Adrenal gland (tissue), 12 donors: ENCODE results near the gene ATP23. TPM values are rescaled to one million over a fixed set of nuclear protein-coding genes. Genes with fewer than 3 reads are reported as not detected.

Experiments
- DNase-seq, 7 donors: peaks; one replicate each; pipeline ENCODE4 v3.0.0-alpha.2; 2019 to 2020
- H3K27ac ChIP-seq, 5 donors: fragments of 200-600 bp; sonication (generic) in 4 of 5; 1 replicate in 3 of 5; 2 replicates in 2 of 5; pipeline versions ENCODE4 v1.5.1 to v1.8.0; 2016 to 2020; ENCODE audit warnings: mild to moderate bottlenecking in 1 of 5
- H3K27me3 ChIP-seq: fragments of 200-600 bp; 2 replicates; pipeline ENCODE4 v1.8.0; 2021
- H3K36me3 ChIP-seq, 2 donors: fragments of 200-600 bp; replicated peaks in 1 of 2; 1 replicate in 1 of 2; 2 replicates in 1 of 2; pipeline versions ENCODE4 v1.5.1 to v1.8.0; 2018 to 2022
- H3K4me1 ChIP-seq, 2 donors: fragments of 200-600 bp; replicated peaks in 1 of 2; 1 replicate in 1 of 2; 2 replicates in 1 of 2; pipeline versions ENCODE4 v1.5.1 to v1.8.0; 2018 to 2021
- H3K4me3 ChIP-seq, 4 donors: fragments of 200-600 bp; sonication (generic) in 3 of 4; one replicate each; pipeline ENCODE4 v1.5.1; 2016 to 2018
- H3K9me3 ChIP-seq, 3 donors: fragments of 200-600 bp; sonication (generic) in 1 of 3; replicated peaks in 1 of 3; 1 replicate in 2 of 3; 2 replicates in 1 of 3; pipeline versions ENCODE4 v1.5.1 to v1.8.0; 2016 to 2021
- POLR2A ChIP-seq, 2 donors: fragments of 450-650 bp; IDR thresholded peaks; one replicate each; pipeline ENCODE4 v1.6.1; 2017; ENCODE audit warnings: antibody characterized with exemption in 2 of 2, mild to moderate bottlenecking in 2 of 2, moderate library complexity in 1 of 2
- WGBS, 4 donors: extraction: QIAGEN DNeasy Blood & Tissue Kit in 2 of 4; methylation state at CpG; one replicate each; pipeline versions ENCODE4 v1.1.5 to v1.1.7; 2013 to 2017; 5-methylcytosine and 5-hydroxymethylcytosine counted together
- intact Hi-C, 2 donors: fragments of 100-400 bp; cut with DNase I; formaldehyde crosslinking; loops; one replicate each; pipeline versions ENCODE4 v1.14.1 to v1.15.0; 2022 to 2023
- polyA plus RNA-seq, 3 donors: library from polyadenylated mRNA; stranded (reverse); fragments of 200-250 nt in 2 of 3; fragments of 350-450 nt in 1 of 3; fragmentation: Illumina TruSeq in 1 of 3; extraction: RNeasy Lipid Tissue Mini Kit (QIAGEN cat#74804) in 1 of 3; gene quantifications; one replicate each; pipeline ENCODE4 v1.2.3, GENCODE V29; 2013 to 2014
- total RNA-seq, 9 donors: library from RNA; depleted of rRNA in 4 of 9; stranded (reverse); fragments of >200 nt in 4 of 9; fragments of 120-200 nt in 1 of 9; fragmentation: NEBNext Ultra II Directional in 1 of 9; extraction: Animal tissue kit (Norgen Biotek cat#: 25700) in 1 of 9; gene quantifications; one replicate each; pipeline versions ENCODE4 v1.1.0 to v1.2.4, GENCODE V29; 2013 to 2023
- TF ChIP-seq, protein P1 (sequence below), 6 experiments: fragments of 450-650 bp in 4 of 6; fragments of 200-600 bp in 2 of 6; sonication (generic) in 1 of 6; IDR thresholded peaks; 1 replicate in 5 of 6; 2 replicates in 1 of 6; pipeline versions ENCODE4 v1.5.1 to v1.8.0; 2016 to 2021; ENCODE audit warnings: antibody characterized with exemption in 6 of 6, mild to moderate bottlenecking in 2 of 6, moderate library complexity in 1 of 6
- donor health status: healthy with polysubstance abuse.
- donor health status: Bipolar disorder and iron deficiency.
- donor health status: DM: yes; HTN: yes; CAD: no.
- donor health status: DM: no; HTN: no; CAD: no.
- donor health status: DM: no; HTN: no; CAD: no.
- donor health status: DM: yes; HTN: yes; CAD: no.

Gene ATP23
- total and polyA plus RNA-seq, 12 donors = 4.2 to 20.0 (median 7.8) TPM

DNA sequence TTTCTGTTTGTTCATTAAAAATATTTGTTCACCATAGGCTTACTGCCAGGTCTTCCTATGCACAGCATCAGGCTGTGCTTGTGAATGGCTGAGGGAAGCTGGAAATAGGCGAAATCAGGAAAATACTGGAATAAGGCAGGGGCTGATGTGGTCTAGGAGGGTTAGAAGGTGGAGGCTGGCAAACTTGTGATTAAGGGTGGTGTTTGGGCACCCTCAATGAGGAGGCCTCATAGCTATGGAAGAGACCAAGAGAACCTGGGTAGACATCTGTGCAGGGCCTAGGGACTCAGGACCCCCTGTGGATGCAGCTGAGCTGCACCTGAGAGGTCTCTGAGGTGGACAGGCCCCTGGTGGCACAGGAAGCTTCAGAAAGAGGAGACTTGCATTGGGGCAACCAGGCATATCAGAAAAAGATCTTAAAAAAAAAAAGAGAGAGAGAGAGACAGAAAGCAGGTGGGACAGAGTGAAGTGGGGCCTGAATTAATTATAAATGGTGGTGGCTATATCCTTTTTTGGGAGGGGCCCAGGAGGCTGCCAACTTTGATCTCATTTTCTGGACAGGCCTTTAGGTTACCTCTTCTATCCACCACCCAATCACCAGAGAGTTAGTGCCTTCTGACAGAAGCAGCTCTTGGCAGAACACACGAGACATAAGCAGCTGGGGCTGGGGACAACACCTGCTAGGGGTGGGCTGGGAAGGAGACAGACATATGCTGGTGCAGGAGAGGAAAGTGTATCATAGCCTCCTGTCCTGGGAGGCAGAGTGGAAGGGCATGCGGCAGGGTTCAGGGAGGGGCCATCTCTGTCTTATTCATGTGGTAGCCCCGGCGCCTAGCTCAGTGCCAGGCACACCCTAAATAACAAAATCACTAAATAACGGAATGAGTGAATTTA is 46.7 kb upstream of the ATP23 start:
- 82 to 88% (median 84%) methylated on average over 6 of the region's 6 CpGs for WGBS, 4 donors
- Histone ChIP-seq H3K4me3 (no peak overlapping the region), H3K9me3 (no peaks in the 10 kb centered on the region), H3K36me3 (no peaks in the 10 kb centered on the region), H3K27ac (peak overlapping the region; percentile 54 to 98 (median 79)), H3K27me3 (no peaks in the 10 kb centered on the region), H3K4me1 (peaks cover 58 to 95% of the 10 kb centered on the region in 2 donors)
- intact Hi-C loops = loop anchor here (5.0 kb wide), 2 partner anchors 57 to 62 kb away; no protein-coding TSS in a partner anchor
- TF ChIP-seq, protein P1, sequence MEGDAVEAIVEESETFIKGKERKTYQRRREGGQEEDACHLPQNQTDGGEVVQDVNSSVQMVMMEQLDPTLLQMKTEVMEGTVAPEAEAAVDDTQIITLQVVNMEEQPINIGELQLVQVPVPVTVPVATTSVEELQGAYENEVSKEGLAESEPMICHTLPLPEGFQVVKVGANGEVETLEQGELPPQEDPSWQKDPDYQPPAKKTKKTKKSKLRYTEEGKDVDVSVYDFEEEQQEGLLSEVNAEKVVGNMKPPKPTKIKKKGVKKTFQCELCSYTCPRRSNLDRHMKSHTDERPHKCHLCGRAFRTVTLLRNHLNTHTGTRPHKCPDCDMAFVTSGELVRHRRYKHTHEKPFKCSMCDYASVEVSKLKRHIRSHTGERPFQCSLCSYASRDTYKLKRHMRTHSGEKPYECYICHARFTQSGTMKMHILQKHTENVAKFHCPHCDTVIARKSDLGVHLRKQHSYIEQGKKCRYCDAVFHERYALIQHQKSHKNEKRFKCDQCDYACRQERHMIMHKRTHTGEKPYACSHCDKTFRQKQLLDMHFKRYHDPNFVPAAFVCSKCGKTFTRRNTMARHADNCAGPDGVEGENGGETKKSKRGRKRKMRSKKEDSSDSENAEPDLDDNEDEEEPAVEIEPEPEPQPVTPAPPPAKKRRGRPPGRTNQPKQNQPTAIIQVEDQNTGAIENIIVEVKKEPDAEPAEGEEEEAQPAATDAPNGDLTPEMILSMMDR (IDR thresholded peaks at IDR 0.05) = no peak
- no peak for TF ChIP-seq POLR2A (IDR thresholded peaks at IDR 0.05)
- no peak for DNase-seq

DNA sequence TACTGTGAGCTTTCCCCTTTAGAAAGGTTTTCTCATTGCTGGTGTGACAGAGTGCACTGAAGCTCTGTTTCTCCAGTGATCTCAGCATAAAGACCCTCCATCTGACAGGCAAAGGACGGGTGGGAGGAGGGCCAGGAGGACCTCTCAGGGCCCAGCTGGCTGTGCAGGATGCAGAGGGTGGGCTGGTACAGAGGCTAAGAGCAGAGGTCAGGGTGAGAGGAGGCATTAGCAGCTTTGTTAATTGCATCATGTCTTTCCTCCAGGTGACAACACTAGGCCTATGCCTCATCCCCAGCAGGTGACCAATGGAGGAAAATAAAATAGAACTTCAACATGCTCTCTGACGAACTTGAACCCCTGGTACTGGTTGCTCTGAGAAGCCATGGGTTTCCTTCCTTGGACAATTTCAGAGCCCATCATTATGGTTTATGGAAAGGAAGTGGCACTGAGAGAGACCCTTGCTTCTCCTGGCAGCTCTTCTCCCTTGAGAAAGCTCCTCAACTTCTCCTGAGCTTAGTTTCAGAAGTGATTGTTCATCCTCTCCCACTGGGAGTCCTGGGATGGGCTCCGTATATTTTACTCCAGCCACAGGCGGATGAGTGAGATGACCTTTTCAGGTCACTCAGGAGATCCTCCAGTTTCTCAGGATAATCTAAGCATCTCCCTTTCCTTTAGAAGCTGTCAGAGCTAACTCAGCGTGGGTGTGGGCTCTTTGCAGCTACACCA is 45.8 kb upstream of the ATP23 start:
- intact Hi-C loops = loop anchor here (5.0 kb wide), 2 partner anchors 58 to 63 kb away; no protein-coding TSS in a partner anchor
- TF ChIP-seq POLR2A (IDR thresholded peaks at IDR 0.05) = no peak
- TF ChIP-seq, protein P1 (IDR thresholded peaks at IDR 0.05) = no peak
- peaks cover 52 to 86% of the 10 kb centered on the region in 2 donors for H3K4me1 ChIP-seq

DNA sequence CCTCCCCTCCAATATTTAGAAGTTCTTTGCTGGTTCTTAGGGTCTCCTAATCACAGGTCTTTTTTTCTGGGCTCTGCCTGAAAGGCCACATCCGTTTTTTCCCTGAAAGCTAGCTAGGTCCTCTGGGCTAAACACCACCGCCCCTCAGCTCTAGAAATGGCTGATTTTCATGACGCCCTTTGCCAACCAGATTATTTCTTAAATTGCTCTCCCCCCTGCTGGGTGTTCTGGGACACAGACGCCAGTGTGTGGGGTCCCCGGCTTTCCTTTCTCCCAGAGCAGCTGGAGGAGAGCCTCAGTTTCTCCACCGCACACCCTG is 45.3 kb upstream of the ATP23 start:
- H3K4me3 ChIP-seq = peak overlapping the region in 3 of 4 donors; percentile 42 to 74 (median 42)
- no peaks in the 10 kb centered on the region for H3K9me3 ChIP-seq
- H3K36me3 ChIP-seq = no peaks in the 10 kb centered on the region
- intact Hi-C loops = loop anchor here (5.0 kb wide), 2 partner anchors 59 to 64 kb away; no protein-coding TSS in a partner anchor
- TF ChIP-seq, protein P1 (IDR thresholded peaks at IDR 0.05) = peak in 2 of 6 experiments; percentile 14 to 17
- TF ChIP-seq POLR2A (IDR thresholded peaks at IDR 0.05) = no peak
- peaks cover 52 to 81% of the 10 kb centered on the region in 2 donors for H3K4me1 ChIP-seq
- DNase-seq = peak in 2 of 7 donors; percentile 25
- no peaks in the 10 kb centered on the region for H3K27me3 ChIP-seq
- H3K27ac ChIP-seq = peak overlapping the region; percentile 56 to 98 (median 81)
- 17 to 22% (median 20%) methylated on average over 3 to 6 of the region's 6 CpGs for WGBS, 4 donors

More for the DNA sequence above, 45.8 kb upstream of the ATP23 start:
- H3K9me3 ChIP-seq = no peaks in the 10 kb centered on the region
- DNase-seq = no peak
- peak overlapping the region; percentile 56 to 98 (median 81) for H3K27ac ChIP-seq
- no peak overlapping the region for H3K4me3 ChIP-seq
- no peaks in the 10 kb centered on the region for H3K36me3 ChIP-seq
- 52 to 70% (median 67%) methylated on average over 5 of the region's 5 CpGs for WGBS, 4 donors
- H3K27me3 ChIP-seq = no peaks in the 10 kb centered on the region
